Nephron (organoid): ENCODE results near the gene MAGI3.

Experiments used
- H3K27ac Mint-ChIP-seq, 3 experiments: 2 replicates each; pipeline ENCODE4 v1.8.0; 2020; ENCODE audit warnings: mixed read lengths in 3 of 3, mild to moderate bottlenecking in 2 of 3, moderate library complexity in 1 of 3
- H3K27me3 Mint-ChIP-seq: 2 replicates; pipeline ENCODE4 v1.8.0; 2021; ENCODE audit warnings: low read depth, mild to moderate bottlenecking, moderate library complexity, mixed read lengths
- H3K36me3 Mint-ChIP-seq: 2 replicates; pipeline ENCODE4 v1.8.0; 2020; ENCODE audit warnings: low read depth, mixed read lengths
- H3K4me1 Mint-ChIP-seq: 2 replicates; pipeline ENCODE4 v1.8.0; 2020; ENCODE audit warnings: mixed read lengths
- H3K4me3 Mint-ChIP-seq, 3 experiments: 2 replicates each; pipeline ENCODE4 v1.8.0; 2020; ENCODE audit warnings: mild to moderate bottlenecking in 3 of 3, mixed read lengths in 3 of 3, moderate library complexity in 2 of 3
- H3K9me3 Mint-ChIP-seq: 2 replicates; pipeline ENCODE4 v1.8.0; 2020; ENCODE audit warnings: mixed read lengths
- TF ChIP-seq, protein P1 (sequence below), 3 experiments: fragments of 200-600 bp; sonication (generic); IDR thresholded peaks; one replicate each; pipeline ENCODE4 v1.5.0; 2021; ENCODE audit warnings: antibody characterized with exemption in 3 of 3; ENCODE audit not compliant: unreplicated experiment in 3 of 3

MAGI3 gene

DNA sequence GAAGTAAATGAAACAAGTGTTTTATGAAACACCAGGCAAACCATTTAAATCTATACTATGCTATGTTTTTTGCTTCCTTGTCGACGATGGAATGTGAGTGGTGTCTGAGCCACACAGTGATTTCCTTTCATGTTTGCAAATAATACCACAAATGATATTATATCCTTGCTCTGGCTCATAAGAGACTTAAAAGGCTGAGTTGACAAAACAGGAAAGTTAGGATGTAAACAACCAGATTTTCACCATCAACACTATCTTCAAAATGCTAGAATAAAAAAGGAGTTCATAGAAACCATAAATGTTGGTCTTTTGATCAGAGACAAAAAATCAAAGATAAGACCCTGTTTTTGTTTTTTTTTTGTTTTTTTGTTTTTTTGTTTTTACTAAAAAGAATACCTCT, 17.8 kb upstream of the MAGI3 start:
- TF ChIP-seq, protein P1, sequence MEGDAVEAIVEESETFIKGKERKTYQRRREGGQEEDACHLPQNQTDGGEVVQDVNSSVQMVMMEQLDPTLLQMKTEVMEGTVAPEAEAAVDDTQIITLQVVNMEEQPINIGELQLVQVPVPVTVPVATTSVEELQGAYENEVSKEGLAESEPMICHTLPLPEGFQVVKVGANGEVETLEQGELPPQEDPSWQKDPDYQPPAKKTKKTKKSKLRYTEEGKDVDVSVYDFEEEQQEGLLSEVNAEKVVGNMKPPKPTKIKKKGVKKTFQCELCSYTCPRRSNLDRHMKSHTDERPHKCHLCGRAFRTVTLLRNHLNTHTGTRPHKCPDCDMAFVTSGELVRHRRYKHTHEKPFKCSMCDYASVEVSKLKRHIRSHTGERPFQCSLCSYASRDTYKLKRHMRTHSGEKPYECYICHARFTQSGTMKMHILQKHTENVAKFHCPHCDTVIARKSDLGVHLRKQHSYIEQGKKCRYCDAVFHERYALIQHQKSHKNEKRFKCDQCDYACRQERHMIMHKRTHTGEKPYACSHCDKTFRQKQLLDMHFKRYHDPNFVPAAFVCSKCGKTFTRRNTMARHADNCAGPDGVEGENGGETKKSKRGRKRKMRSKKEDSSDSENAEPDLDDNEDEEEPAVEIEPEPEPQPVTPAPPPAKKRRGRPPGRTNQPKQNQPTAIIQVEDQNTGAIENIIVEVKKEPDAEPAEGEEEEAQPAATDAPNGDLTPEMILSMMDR (IDR thresholded peaks at IDR 0.05; ENCODE audit: unreplicated experiment in 3 of 3) = no peak
- Mint-ChIP-seq H3K36me3 (no peaks in the 10 kb centered on the region), H3K27ac (no peak overlapping the region), H3K4me3 (no peak overlapping the region), H3K27me3 (no peaks in the 10 kb centered on the region), H3K9me3 (no peaks in the 10 kb centered on the region), H3K4me1 (no peaks in the 10 kb centered on the region)

DNA sequence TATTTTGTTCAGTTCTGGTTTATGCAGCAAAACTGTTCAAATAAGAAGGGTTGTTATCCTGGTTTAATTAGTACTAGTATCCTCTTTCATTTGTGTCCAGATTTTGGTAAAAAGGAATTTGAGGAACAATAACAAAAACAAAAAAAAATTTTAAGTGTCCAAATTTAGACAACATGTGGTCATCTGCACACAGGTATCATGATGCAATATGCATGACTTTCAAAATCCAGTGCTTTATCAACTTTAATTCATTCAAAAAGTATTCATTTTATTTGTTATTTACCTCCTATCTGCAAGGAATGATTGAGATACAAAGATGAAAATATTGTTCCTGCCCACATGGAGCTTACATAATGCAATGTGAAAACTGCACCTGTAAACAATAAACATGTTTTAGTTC, 16.7 kb upstream of the MAGI3 start:
- no peak overlapping the region for H3K4me3 Mint-ChIP-seq
- no peaks in the 10 kb centered on the region for H3K4me1 Mint-ChIP-seq
- no peak overlapping the region for H3K27ac Mint-ChIP-seq
- H3K36me3 Mint-ChIP-seq = no peaks in the 10 kb centered on the region
- no peaks in the 10 kb centered on the region for H3K27me3 Mint-ChIP-seq
- H3K9me3 Mint-ChIP-seq = no peaks in the 10 kb centered on the region
- TF ChIP-seq, protein P1 (IDR thresholded peaks at IDR 0.05; ENCODE audit: unreplicated experiment in 3 of 3) = no peak

DNA sequence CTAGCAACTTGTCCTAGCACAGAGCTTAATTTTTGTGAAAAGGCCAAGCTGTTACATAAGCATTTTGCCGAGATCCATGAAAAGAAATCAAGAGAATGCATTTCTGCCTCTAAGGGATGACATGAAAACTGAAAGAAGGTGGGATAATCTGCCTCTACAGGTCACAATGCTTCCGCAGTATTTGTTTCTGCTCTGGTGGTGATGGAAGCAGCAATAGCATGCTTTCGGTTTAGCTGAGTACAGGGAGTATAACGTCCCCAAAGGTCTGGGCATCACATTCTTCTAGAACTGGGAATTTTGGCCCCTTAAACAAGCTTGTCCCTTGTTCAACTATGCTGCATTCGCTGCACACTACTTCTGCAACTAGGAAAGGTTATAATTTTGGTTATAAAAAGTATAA, 14.4 kb upstream of the MAGI3 start:
- Mint-ChIP-seq H3K27me3 (no peaks in the 10 kb centered on the region), H3K27ac (peak overlapping the region; percentile 21 to 73 (median 68)), H3K36me3 (no peaks in the 10 kb centered on the region), H3K9me3 (no peaks in the 10 kb centered on the region), H3K4me3 (peak overlapping the region in 2 of 3 experiments; percentile 15 to 21), H3K4me1 (no peaks in the 10 kb centered on the region)
- TF ChIP-seq, protein P1 (IDR thresholded peaks at IDR 0.05; ENCODE audit: unreplicated experiment in 3 of 3) = no peak

DNA sequence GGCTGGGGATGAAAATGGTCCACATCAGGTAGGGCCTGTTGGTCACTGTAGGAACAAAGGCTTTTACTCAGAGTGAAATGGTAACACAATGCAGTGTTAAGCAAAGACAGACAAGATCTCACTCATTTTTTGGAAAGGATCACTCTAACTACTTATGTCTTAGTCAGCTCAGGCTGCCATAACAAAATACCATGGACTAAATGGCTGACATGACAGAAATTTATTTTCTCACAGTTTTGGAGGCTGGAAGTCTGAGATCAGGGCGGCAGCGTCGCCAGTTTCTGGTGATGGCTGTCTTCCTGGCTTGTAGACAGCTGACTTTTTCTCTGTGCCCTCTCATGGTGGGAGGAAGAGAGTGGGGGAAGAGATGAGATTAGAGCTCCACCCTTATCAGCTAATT, 10.2 kb upstream of the MAGI3 start:
- Mint-ChIP-seq H3K9me3 (no peaks in the 10 kb centered on the region), H3K4me1 (no peaks in the 10 kb centered on the region), H3K4me3 (no peak overlapping the region), H3K27ac (no peak overlapping the region), H3K36me3 (no peaks in the 10 kb centered on the region), H3K27me3 (no peaks in the 10 kb centered on the region)
- TF ChIP-seq, protein P1 (IDR thresholded peaks at IDR 0.05; ENCODE audit: unreplicated experiment in 3 of 3) = no peak

DNA sequence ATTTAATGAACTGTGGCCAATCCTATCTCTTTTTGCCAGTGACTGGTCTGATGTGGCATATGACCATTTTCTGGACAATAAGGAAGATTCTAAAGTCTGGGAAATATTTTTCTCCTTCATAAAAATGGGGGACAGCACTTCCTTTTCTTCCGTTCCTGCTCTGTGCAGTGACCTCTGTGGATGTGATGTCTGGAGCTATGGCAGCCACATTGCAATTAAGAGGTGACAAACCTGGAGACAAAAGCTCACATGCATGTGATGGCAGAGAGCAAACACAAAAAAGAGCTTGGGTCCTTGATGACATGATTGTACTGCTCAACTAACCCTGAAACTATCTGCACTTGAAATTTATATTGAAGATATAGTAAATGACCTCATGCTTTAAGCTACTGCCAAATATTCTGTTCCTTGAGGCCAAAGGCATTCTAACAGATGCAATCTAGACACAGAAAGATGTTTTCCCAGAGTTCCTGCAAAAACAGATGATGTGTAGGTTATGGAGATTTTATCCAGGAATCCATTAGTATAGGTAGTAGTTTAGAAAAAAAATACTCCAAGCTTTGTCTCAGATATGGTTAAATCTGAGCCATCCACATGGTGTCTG, 2.2 kb upstream of the MAGI3 start:
- Mint-ChIP-seq H3K27ac (peak overlapping the region; percentile 2 to 87 (median 83)), H3K9me3 (no peaks in the 10 kb centered on the region), H3K4me3 (peak overlapping the region; percentile 77 to 86 (median 83)), H3K27me3 (no peaks in the 10 kb centered on the region), H3K36me3 (no peaks in the 10 kb centered on the region), H3K4me1 (peaks cover 27% of the 10 kb centered on the region)
- TF ChIP-seq, protein P1 (IDR thresholded peaks at IDR 0.05; ENCODE audit: unreplicated experiment in 3 of 3) = no peak
